RWPE2 (cell line): ENCODE measurements around the gene COLQ.

Experiments used
- ATAC-seq: fragments of 200-7000 bp; cut with Tn5 transposase; 3 replicates; pipeline ENCODE4 v1.9.1; 2021; ENCODE audit warnings: low read depth
- DNase-seq: peaks from one replicate; pipeline ENCODE4 v3.0.0-alpha.2; 2020; ENCODE audit warnings: low spot score
- H3K27ac ChIP-seq: fragments of 450-650 bp; 2 replicates; pipeline ENCODE4 v1.5.1; 2017; ENCODE audit warnings: mild to moderate bottlenecking; ENCODE audit not compliant: poor library complexity, severe bottlenecking
- H3K27me3 ChIP-seq: fragments of 250-450 bp; sonication (Bioruptor Pico); 2 replicates; pipeline ENCODE4 v1.5.1; 2021; ENCODE audit warnings: mild to moderate bottlenecking, moderate library complexity; ENCODE audit not compliant: insufficient read depth, poor library complexity, severe bottlenecking
- H3K36me3 ChIP-seq: fragments of 250-450 bp; sonication (Bioruptor Pico); 2 replicates; pipeline ENCODE4 v1.5.1; 2020; ENCODE audit warnings: low read depth, mild to moderate bottlenecking, moderate library complexity
- H3K4me1 ChIP-seq: fragments of 250-450 bp; sonication (Bioruptor Pico); 2 replicates; pipeline ENCODE4 v1.5.1; 2021; ENCODE audit warnings: mild to moderate bottlenecking, moderate library complexity; ENCODE audit not compliant: insufficient read depth, poor library complexity, severe bottlenecking
- H3K4me3 ChIP-seq: fragments of 250-450 bp; sonication (Bioruptor Pico); 2 replicates; pipeline ENCODE4 v1.5.1; 2021; ENCODE audit warnings: mild to moderate bottlenecking, moderate library complexity; ENCODE audit not compliant: severe bottlenecking
- H3K9me3 ChIP-seq: fragments of 250-450 bp; sonication (Bioruptor Pico); 2 replicates; pipeline ENCODE4 v1.5.1; 2021; ENCODE audit warnings: mild to moderate bottlenecking, moderate library complexity; ENCODE audit not compliant: severe bottlenecking
- TF ChIP-seq, protein P1 (sequence below): fragments of 450-650 bp; IDR thresholded peaks from one replicate; pipeline ENCODE4 v1.5.1; 2017; ENCODE audit warnings: mild to moderate bottlenecking, moderate library complexity; ENCODE audit not compliant: poor library complexity, severe bottlenecking

COLQ gene

GRCh38 chr3:15452156-15452555 is 69.3 kb downstream of the COLQ start:
- ATAC-seq (no peak), DNase-seq (no peak)
- no peak overlapping the region for H3K4me3 ChIP-seq
- H3K9me3 ChIP-seq, result no peaks in the 10 kb centered on the region
- H3K27ac ChIP-seq, result no peak overlapping the region
- TF ChIP-seq, protein P1, sequence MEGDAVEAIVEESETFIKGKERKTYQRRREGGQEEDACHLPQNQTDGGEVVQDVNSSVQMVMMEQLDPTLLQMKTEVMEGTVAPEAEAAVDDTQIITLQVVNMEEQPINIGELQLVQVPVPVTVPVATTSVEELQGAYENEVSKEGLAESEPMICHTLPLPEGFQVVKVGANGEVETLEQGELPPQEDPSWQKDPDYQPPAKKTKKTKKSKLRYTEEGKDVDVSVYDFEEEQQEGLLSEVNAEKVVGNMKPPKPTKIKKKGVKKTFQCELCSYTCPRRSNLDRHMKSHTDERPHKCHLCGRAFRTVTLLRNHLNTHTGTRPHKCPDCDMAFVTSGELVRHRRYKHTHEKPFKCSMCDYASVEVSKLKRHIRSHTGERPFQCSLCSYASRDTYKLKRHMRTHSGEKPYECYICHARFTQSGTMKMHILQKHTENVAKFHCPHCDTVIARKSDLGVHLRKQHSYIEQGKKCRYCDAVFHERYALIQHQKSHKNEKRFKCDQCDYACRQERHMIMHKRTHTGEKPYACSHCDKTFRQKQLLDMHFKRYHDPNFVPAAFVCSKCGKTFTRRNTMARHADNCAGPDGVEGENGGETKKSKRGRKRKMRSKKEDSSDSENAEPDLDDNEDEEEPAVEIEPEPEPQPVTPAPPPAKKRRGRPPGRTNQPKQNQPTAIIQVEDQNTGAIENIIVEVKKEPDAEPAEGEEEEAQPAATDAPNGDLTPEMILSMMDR, result no peak
- H3K27me3 ChIP-seq, result no peaks in the 10 kb centered on the region
- H3K36me3 ChIP-seq, result no peaks in the 10 kb centered on the region
- no peaks in the 10 kb centered on the region for H3K4me1 ChIP-seq

DNA sequence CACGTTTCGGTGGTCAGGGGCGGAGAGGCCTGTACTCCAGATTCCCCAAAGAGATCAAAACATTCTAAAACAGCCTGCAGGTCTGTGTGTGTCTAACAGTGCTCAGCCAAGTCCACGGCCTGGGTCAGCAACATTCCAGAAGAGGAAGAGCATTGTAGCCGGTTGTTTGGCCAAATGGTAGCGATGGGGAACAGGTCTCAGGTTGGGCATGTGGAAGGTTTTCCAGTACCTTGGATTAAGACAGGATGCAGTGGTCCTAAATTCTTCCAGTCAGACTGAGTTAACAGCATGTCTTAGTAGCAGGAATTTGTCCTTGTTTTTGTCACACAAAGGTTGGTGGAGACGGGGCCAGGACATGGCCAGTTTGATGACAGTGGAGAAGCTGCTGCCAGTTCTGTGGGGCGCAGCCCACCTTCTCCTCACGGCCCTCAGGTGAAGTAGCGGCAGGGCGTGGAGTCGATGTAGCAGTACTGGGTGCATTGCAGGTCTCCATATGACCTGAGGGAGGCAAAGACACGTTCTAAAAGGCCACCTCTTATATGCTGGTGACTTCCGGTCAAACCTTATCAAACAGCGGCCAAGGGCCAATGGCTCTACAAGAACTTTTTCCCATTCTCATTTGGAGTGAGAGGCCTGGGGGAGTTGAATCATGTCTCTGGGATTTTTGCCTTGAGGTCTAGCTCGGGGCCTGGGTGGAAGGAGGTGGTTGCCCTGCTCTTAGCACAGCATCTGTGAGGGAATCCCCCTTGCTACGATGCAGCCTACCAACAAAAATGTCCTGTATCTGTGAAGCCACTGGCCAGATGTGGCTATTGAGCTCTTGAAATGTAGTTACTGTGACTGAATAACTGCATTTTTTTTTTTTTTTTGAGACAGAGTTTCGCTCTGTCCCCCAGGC is 70.0 kb downstream of the COLQ start:
- TF ChIP-seq, protein P1, result no peak
- no peaks in the 10 kb centered on the region for H3K4me1 ChIP-seq
- DNase-seq, result no peak
- no peaks in the 10 kb centered on the region for H3K9me3 ChIP-seq
- H3K27me3 ChIP-seq, result no peaks in the 10 kb centered on the region
- no peaks in the 10 kb centered on the region for H3K36me3 ChIP-seq
- no peak overlapping the region for H3K4me3 ChIP-seq
- H3K27ac ChIP-seq, result no peak overlapping the region
- no peak for ATAC-seq

GRCh38 chr3:15450438-15451215 is 70.9 kb downstream of the COLQ start:
- no peaks in the 10 kb centered on the region for H3K36me3 ChIP-seq

GRCh38 chr3:15449489-15450224 is 71.8 kb downstream of the COLQ start:
- H3K4me1 ChIP-seq, result no peaks in the 10 kb centered on the region
- H3K27ac ChIP-seq, result no peak overlapping the region
- H3K36me3 ChIP-seq, result no peaks in the 10 kb centered on the region
- DNase-seq (no peak), ATAC-seq (no peak)
- no peaks in the 10 kb centered on the region for H3K9me3 ChIP-seq
- no peaks in the 10 kb centered on the region for H3K27me3 ChIP-seq
- H3K4me3 ChIP-seq, result no peak overlapping the region
- TF ChIP-seq, protein P1, result no peak

More at GRCh38 chr3:15450438-15451215, 70.9 kb downstream of the COLQ start:
- Histone ChIP-seq H3K27ac (no peak overlapping the region), H3K27me3 (no peaks in the 10 kb centered on the region), H3K4me1 (no peaks in the 10 kb centered on the region), H3K4me3 (no peak overlapping the region), H3K9me3 (no peaks in the 10 kb centered on the region)
- ATAC-seq (no peak), DNase-seq (no peak)
- TF ChIP-seq, protein P1, result no peak
